HG02852 (cell line): ENCODE measurements around the gene CLPSL1.

Source experiments
- ATAC-seq: cut with Tn5 transposase; IDR thresholded peaks from one replicate; pipeline ENCODE4 v1.9.1; 2021; ENCODE audit warnings: mild to moderate bottlenecking, moderate library complexity; ENCODE audit not compliant: unreplicated experiment

CLPSL1 gene

GRCh38 chr6:35795453-35796071 is 14.7 kb downstream of the CLPSL1 start:
- no peak for ATAC-seq

- ATAC-seq = no peak
Observed at GRCh38 chr6:35796236-35796635, 15.4 kb downstream of the CLPSL1 start.

- ATAC-seq = no peak
Observed at GRCh38 chr6:35797837-35798526, 17.2 kb downstream of the CLPSL1 start.

GRCh38 chr6:35798706-35799105 is 17.9 kb downstream of the CLPSL1 start:
- no peak for ATAC-seq

- no peak for ATAC-seq
Observed at GRCh38 chr6:35801148-35801547, 20.3 kb downstream of the CLPSL1 start.

- ATAC-seq = no peak
Observed at GRCh38 chr6:35804996-35805736, 24.3 kb downstream of the CLPSL1 start, which contains the start of gene LHFPL5. TSS of gene LHFPL5 (plus strand) at chr6:35805352. CDS start at chr6:35805671, 319 bp downstream.

- ATAC-seq = no peak
Observed at GRCh38 chr6:35808688-35809087, 27.9 kb downstream of the CLPSL1 start.

- no peak for ATAC-seq
Observed at GRCh38 chr6:35809809-35810208, 29.0 kb downstream of the CLPSL1 start.

GRCh38 chr6:35810971-35811698 is 30.3 kb downstream of the CLPSL1 start:
- no peak for ATAC-seq

- no peak for ATAC-seq
Observed at GRCh38 chr6:35811699-35811995, 30.8 kb downstream of the CLPSL1 start.

GRCh38 chr6:35817515-35817914 is 36.7 kb downstream of the CLPSL1 start:
- no peak for ATAC-seq

- no peak for ATAC-seq
Observed at GRCh38 chr6:35823601-35824000, 42.8 kb downstream of the CLPSL1 start.

- ATAC-seq = no peak
Observed at GRCh38 chr6:35824552-35825192, 43.9 kb downstream of the CLPSL1 start.

- ATAC-seq = no peak
Observed at GRCh38 chr6:35829306-35829705, 48.5 kb downstream of the CLPSL1 start.

- ATAC-seq = no peak
Observed at GRCh38 chr6:35831257-35832007, 50.6 kb downstream of the CLPSL1 start.

- ATAC-seq = no peak
Observed at GRCh38 chr6:35833536-35833935, 52.7 kb downstream of the CLPSL1 start.
